ENCODE measurements around the gene STIMATE.

STIMATE gene

DNA sequence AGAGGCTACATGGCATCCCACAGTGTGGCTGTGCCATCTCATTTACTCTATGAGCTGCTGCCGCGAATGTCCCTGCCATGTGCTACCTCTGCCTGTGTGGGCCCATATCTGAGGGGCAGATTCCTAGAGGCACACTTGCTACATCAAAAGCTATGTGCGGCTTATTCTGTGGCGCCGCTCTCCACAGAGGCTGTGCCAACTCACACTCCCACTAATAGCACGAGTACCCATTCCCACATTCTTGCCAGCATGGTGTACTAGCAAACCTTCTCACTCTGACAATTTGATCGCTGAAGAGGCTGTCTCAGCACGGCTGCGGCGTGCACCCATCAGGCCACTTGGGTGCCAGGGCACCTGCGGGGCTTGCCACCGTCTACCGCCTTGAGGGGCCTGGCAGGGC, 31.4 kb downstream of the STIMATE start:
- DNase-seq = no peak

GRCh38 chr3:52860424-52860768, 37.0 kb downstream of the STIMATE start:
- DNase-seq = no peak

DNA sequence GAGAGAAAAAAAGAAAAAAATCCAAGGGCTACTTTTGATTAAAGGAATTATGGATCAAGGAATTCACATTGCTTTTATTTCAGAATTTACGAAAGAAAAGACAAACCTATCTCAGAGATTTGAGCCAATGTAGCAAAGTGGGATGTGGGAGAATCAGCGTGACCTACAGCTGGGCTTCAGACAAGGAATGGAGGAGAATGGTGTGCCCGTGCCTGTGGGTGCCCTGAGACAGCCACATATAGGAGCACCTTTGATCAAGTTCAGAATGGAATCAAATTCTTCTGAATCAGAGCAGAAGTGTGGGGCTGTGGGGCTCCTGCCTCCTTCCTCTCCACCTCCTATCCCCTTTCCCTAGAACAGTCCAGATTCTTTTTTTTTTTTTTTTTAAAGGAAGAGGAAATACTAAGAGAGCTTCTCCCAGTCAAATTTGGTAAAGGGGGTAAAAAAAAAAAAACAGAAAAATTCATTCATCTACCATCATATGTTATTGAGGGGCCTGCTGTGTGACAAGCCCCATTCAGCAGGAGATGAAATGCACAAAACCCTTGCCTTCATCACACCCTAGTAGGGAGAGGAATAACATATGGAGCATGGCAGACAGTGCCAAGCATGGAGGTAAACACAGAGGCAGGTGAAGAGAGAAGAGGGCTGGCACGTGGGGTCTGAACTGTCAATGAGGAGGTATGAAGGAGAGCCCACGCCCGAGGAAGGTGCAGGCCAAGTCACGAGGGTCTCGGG, 37.5 kb downstream of the STIMATE start:
- DNase-seq = no peak

- no peak for DNase-seq
Observed at GRCh38 chr3:52857864-52858263, 39.5 kb downstream of the STIMATE start.

DNA sequence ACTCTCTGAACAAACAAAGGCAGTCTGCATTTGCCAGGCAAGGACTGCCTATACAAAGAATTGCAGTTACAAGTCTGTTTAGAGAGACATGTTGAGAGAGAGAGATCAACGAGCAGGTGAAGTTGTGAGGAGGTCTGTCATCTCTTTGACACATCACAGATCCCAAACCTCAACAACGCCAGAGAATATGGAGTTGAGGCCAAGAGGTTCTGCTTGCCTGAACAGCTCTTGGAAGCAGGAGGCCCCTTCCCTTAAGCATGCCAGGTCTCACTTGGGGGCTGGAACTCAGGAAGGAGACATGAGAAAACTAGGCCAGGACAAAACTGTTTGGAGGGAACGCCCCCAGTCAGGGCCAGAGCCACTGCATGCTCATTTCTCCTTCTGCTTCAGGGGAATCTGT, 40.2 kb downstream of the STIMATE start:
- DNase-seq = no peak

- DNase-seq = no peak
Observed at GRCh38 chr3:52856666-52857065, 40.7 kb downstream of the STIMATE start.

DNA sequence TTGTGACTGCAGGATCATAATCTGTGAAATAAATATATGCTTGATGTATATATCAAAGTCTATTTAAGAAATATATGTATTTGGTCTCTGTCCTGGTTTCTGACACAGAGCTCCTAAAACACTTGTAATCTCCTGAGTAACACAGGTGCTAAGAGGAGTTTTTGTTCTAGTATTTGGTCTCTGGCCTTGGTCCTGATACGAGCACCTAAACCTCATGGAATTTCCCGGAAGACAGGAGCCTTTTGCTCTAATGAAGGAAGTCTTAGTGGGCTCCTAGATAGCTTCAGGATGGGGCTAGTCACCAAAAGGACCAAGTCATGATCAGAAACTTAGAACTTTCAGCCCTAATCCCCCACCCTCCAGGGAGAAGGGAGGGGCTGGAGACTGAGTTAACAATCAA, 43.3 kb downstream of the STIMATE start:
- DNase-seq = no peak

DNA sequence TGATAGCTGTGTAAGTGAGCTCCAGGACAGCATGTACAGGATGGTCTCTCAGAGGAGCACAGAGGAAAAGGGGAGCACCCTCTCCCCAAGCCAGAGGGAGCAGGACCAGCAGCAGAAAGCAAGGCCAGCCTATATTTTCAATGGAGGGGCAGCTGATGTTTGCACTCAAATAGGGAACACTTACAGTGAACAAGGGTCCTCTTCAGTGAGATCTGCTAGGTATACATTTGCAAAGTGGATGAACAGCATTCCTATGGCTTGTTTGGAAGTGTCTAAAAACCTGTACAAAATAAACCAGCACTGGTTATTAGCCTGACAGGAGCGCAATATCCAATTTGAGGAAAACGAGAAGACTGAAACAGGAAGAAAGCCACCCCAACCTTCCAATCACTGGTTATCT, 44.9 kb downstream of the STIMATE start:
- no peak for DNase-seq

DNA sequence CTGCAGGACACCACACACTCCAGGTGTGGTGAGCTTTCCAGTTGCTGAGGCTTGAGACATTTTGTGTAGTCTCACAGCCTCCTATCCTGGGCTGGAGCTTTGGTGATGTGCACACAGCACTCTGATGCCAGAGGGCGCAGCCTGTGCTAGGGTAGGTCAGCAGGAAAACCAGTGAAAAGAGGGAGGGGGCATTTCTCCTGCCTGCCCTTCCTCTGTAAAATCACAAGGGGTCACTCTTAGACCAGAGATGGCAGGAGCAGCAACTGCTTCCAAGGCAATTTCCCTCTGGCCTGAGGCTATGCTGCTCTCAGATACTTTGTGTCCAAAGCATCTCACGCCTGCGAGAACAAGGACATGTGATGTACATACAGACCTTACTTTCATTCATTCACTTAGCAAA, 46.0 kb downstream of the STIMATE start:
- DNase-seq = peak; percentile 40

GRCh38 chr3:52849656-52850055, 47.7 kb downstream of the STIMATE start:
- DNase-seq = no peak

GRCh38 chr3:52848617-52849016, 48.7 kb downstream of the STIMATE start:
- peak; percentile 74 for DNase-seq

- DNase-seq = no peak
Observed at GRCh38 chr3:52847726-52848125, 49.6 kb downstream of the STIMATE start.

- DNase-seq = no peak
Observed at GRCh38 chr3:52847241-52847640, 50.1 kb downstream of the STIMATE start.

GRCh38 chr3:52846432-52846965, 50.8 kb downstream of the STIMATE start:
- no peak for DNase-seq

DNA sequence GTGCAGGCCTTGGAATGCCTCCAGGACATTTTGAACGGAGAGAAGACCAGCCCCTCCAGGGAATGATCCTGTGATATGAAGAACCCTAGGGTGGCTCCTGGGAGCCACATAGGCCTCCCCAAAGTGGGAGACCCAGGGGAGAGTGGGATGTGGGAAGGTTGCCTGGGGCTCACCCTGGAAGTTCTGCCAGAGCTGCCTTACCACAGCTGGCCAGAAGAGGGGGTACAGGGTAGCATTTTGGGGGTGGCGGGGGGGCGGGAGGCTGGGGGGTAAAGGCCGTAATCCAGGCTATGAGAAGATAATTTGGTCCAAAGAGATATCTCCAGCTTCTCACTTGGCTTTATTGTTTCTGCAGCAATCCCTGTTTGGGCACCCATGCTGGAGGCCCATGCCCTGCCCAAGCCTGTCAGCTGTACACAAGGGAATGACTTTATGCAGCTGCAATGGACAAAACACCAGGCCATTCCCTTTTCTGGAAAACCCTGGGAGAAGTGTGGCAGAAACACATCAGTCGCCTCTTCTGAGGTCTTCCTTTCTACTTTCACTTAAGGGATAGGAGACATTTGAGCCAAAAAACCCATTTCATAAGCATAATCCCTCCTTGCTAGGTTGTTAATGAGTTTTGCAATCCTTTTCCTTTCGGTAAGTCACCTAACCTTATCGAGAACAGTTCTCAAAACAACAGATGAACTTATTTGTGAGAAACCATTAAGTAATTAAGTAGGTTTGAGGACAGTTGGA, 51.5 kb downstream of the STIMATE start:
- no peak for DNase-seq

DNA sequence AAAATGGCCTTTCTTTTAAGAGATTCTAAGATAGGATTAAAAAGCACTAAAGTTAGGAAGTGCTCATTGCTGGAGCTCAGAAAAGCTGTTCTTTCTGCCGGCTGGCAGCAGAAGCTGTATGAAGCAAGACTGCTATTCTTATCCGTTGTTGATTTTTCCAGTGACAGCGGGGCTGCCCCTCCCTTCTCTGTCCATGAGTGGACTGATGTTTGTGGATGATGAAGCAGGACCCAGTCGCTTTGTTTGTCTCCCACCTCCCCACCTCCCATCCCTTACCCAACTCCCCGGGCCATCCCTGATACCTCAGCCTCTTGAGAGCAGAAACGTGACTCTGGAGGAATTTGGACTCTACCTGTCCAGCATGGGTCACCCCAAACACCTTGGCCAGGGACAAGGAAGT, 52.2 kb downstream of the STIMATE start:
- no peak for DNase-seq

DNA sequence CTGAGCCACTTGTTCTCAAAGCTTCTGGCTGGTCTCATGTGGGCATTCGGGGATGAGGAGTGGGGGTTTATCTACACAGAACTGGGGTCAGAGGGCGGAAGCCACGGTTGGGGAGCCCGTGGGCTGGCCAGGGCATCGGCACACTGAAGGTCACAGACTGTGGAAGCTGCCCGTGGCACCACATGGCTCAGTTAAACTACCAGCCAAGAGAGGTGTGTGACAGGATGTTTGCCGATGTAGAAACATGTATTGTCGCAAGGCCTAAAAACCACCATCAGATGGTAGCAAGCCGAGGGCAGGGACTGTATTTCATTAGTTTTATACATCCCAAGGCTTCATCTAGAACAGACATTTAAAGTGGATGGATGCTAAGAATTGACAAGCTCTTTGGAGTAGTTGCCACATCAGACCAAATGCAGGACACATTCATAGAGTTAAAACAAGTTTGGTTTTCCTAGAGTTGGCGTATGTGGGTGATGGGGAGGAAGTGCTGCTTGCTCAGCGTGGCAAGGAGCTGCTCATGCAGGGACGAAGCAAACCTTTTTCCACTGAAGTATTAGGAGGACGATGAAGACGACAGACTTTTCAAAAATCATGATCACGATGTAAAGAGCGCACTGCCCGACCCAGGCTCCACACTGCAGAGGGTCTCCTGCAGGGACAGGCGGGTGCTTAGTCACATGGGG, 52.9 kb downstream of the STIMATE start:
- DNase-seq = no peak

GRCh38 chr3:52843881-52844280, 53.5 kb downstream of the STIMATE start:
- DNase-seq = no peak

- no peak for DNase-seq
Observed at GRCh38 chr3:52843108-52843865, 54.1 kb downstream of the STIMATE start.

GRCh38 chr3:52842424-52842823, 54.9 kb downstream of the STIMATE start:
- no peak for DNase-seq

GRCh38 chr3:52841981-52842340, 55.4 kb downstream of the STIMATE start:
- no peak for DNase-seq

GRCh38 chr3:52841211-52841980, 56.0 kb downstream of the STIMATE start:
- DNase-seq = no peak

Measured in fibroblast of skin of scalp (primary cell).